Measurements from ENCODE around the gene ACTRT2. TPM values are rescaled to one million over a fixed set of nuclear protein-coding genes. Genes with fewer than 3 reads are reported as not detected.

Gene ACTRT2
- total RNA-seq, 1 donor from 2014 or later: not detected

DNA sequence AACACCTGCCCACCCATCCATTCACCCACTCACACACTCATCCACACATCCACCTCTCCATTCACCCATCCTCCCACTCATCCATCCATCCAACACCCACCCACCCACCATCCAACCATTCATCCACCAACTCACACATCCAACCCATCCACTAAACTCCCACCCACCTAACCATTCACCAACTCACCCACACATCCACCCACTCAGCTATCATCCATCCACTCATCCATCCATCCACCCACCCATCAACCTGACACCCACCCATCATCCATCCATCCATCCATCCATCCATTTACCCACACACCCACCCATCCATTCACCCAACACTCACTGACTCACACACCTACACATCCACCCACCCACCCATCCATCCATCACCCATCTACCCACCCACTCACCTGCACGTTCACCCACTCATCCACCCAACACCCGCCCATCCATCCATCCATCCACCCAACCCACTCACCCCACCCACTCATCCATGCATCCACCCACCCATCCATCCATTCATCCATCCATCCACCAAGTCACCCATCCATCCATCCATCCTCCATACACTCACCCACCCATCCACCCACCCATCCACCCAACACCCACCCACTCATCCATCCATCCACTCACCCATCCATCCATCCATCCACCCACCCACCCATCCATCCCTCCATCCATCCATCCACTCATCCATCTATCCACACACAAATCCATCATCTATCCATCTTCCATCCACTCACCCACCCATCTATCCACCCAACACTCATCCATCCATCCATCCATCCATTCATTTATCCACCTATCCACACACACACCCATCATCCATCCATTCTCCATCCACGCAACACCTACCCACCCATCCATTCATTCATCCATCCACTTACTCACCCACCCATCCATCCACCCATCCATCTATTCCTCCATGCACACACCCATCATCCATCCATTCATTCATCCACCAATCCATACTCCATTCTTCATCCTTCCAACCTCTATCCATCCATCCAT is 30.3 kb downstream of the ACTRT2 start:
- no peaks in the 10 kb centered on the region for H3K4me1 Mint-ChIP-seq (ENCODE audit: unreplicated experiment)
- H3K27me3 Mint-ChIP-seq (ENCODE audit: unreplicated experiment): peaks cover 37% of the 10 kb centered on the region
- TF ChIP-seq, protein P1, sequence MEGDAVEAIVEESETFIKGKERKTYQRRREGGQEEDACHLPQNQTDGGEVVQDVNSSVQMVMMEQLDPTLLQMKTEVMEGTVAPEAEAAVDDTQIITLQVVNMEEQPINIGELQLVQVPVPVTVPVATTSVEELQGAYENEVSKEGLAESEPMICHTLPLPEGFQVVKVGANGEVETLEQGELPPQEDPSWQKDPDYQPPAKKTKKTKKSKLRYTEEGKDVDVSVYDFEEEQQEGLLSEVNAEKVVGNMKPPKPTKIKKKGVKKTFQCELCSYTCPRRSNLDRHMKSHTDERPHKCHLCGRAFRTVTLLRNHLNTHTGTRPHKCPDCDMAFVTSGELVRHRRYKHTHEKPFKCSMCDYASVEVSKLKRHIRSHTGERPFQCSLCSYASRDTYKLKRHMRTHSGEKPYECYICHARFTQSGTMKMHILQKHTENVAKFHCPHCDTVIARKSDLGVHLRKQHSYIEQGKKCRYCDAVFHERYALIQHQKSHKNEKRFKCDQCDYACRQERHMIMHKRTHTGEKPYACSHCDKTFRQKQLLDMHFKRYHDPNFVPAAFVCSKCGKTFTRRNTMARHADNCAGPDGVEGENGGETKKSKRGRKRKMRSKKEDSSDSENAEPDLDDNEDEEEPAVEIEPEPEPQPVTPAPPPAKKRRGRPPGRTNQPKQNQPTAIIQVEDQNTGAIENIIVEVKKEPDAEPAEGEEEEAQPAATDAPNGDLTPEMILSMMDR (IDR thresholded peaks at IDR 0.05): no peak
- no peak overlapping the region for H3K27ac Mint-ChIP-seq (ENCODE audit: unreplicated experiment)
- H3K4me3 Mint-ChIP-seq (ENCODE audit: unreplicated experiment): no peak overlapping the region
- no peaks in the 10 kb centered on the region for H3K9me3 Mint-ChIP-seq (ENCODE audit: unreplicated experiment)
- H3K36me3 Mint-ChIP-seq (ENCODE audit: unreplicated experiment): no peaks in the 10 kb centered on the region
- DNase-seq (ENCODE audit: extremely low spot score, unreplicated experiment): no peak

DNA sequence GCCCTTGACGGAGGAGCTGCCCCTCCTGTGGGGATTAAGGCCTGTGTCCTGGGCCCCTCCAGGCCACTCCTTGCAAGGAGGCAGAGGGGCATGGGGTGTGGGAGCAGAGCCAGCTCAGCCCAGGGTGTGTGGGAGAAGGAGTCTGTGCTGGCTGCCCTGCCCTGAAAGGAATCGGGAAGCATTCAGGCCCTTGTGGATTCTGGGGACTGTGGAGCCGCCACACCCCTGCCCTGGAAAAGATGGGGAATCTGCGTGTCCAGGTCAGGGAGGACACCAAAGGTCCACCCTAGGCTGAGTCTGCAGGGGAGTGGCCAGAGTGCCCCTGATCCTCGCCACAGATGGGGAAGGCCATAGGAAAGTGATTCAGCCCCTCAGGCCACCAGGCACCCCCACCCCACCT is 31.2 kb downstream of the ACTRT2 start:
- no peaks in the 10 kb centered on the region for H3K9me3 Mint-ChIP-seq (ENCODE audit: unreplicated experiment)
- H3K4me1 Mint-ChIP-seq (ENCODE audit: unreplicated experiment): no peaks in the 10 kb centered on the region
- peaks cover 38% of the 10 kb centered on the region for H3K27me3 Mint-ChIP-seq (ENCODE audit: unreplicated experiment)
- H3K27ac Mint-ChIP-seq (ENCODE audit: unreplicated experiment): no peak overlapping the region
- no peak for DNase-seq (ENCODE audit: extremely low spot score, unreplicated experiment)
- TF ChIP-seq, protein P1 (IDR thresholded peaks at IDR 0.05): no peak
- H3K36me3 Mint-ChIP-seq (ENCODE audit: unreplicated experiment): no peaks in the 10 kb centered on the region
- H3K4me3 Mint-ChIP-seq (ENCODE audit: unreplicated experiment): no peak overlapping the region

DNA sequence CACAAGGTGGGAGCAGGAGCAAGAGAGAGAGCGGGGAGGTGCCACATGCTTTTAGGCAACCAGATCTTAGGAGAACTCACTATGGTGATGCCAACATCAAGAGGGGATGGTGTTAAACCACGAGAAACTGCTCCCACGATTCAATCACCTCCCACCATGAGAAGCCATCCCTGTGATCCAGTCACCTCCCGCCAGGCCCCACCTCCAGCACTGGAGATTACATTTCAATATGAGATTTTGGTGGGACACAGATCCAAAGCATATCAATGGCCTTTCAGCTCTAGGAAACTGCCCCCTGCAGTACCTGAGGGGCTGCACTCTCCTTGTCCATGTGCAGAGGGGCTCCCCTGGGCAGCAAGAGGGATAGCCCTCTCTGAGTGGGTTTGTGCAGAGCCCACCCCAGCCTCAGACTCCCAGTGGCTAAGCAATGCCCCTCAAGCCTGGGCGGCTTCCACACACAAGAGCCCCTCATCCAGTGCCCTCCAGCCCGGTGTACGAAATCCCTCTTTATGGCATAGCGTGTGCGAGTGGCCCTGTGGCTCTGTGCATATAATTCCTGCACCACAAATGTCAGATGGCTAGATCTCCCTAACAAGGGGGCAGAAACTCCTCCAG is 32.2 kb downstream of the ACTRT2 start:
- no peak for DNase-seq (ENCODE audit: extremely low spot score, unreplicated experiment)
- Mint-ChIP-seq H3K9me3 (ENCODE audit: unreplicated experiment) (no peaks in the 10 kb centered on the region), H3K4me1 (ENCODE audit: unreplicated experiment) (no peaks in the 10 kb centered on the region), H3K4me3 (ENCODE audit: unreplicated experiment) (no peak overlapping the region), H3K36me3 (ENCODE audit: unreplicated experiment) (no peaks in the 10 kb centered on the region), H3K27ac (ENCODE audit: unreplicated experiment) (no peak overlapping the region), H3K27me3 (ENCODE audit: unreplicated experiment) (peaks cover 39% of the 10 kb centered on the region)
- TF ChIP-seq, protein P1 (IDR thresholded peaks at IDR 0.05): no peak

- H3K27me3 Mint-ChIP-seq (ENCODE audit: unreplicated experiment): peaks cover 41% of the 10 kb centered on the region
- TF ChIP-seq, protein P1 (IDR thresholded peaks at IDR 0.05): no peak
- H3K9me3 Mint-ChIP-seq (ENCODE audit: unreplicated experiment): no peaks in the 10 kb centered on the region
- no peak overlapping the region for H3K4me3 Mint-ChIP-seq (ENCODE audit: unreplicated experiment)
- H3K36me3 Mint-ChIP-seq (ENCODE audit: unreplicated experiment): no peaks in the 10 kb centered on the region
- no peaks in the 10 kb centered on the region for H3K4me1 Mint-ChIP-seq (ENCODE audit: unreplicated experiment)
- H3K27ac Mint-ChIP-seq (ENCODE audit: unreplicated experiment): no peak overlapping the region
- no peak for DNase-seq (ENCODE audit: extremely low spot score, unreplicated experiment)
Observed at GRCh38 chr1:3053986-3054385, 32.7 kb downstream of the ACTRT2 start.

- H3K36me3 Mint-ChIP-seq (ENCODE audit: unreplicated experiment): no peaks in the 10 kb centered on the region
- no peak overlapping the region for H3K27ac Mint-ChIP-seq (ENCODE audit: unreplicated experiment)
- peaks cover 39% of the 10 kb centered on the region for H3K27me3 Mint-ChIP-seq (ENCODE audit: unreplicated experiment)
Observed at GRCh38 chr1:3054474-3054873, 33.2 kb downstream of the ACTRT2 start.

More at GRCh38 chr1:3054474-3054873, 33.2 kb downstream of the ACTRT2 start:
- Mint-ChIP-seq H3K9me3 (ENCODE audit: unreplicated experiment) (no peaks in the 10 kb centered on the region), H3K4me1 (ENCODE audit: unreplicated experiment) (no peaks in the 10 kb centered on the region), H3K4me3 (ENCODE audit: unreplicated experiment) (no peak overlapping the region)
- no peak for DNase-seq (ENCODE audit: extremely low spot score, unreplicated experiment)
- TF ChIP-seq, protein P1 (IDR thresholded peaks at IDR 0.05): no peak
